ENCODE results near the gene KCNQ2.
"Not testable (repeated sequence)": the region's sequence is repeated elsewhere in the genome, so short reads cannot be mapped to it uniquely, and the experiment has no call there.

The KCNQ2 gene

DNA sequence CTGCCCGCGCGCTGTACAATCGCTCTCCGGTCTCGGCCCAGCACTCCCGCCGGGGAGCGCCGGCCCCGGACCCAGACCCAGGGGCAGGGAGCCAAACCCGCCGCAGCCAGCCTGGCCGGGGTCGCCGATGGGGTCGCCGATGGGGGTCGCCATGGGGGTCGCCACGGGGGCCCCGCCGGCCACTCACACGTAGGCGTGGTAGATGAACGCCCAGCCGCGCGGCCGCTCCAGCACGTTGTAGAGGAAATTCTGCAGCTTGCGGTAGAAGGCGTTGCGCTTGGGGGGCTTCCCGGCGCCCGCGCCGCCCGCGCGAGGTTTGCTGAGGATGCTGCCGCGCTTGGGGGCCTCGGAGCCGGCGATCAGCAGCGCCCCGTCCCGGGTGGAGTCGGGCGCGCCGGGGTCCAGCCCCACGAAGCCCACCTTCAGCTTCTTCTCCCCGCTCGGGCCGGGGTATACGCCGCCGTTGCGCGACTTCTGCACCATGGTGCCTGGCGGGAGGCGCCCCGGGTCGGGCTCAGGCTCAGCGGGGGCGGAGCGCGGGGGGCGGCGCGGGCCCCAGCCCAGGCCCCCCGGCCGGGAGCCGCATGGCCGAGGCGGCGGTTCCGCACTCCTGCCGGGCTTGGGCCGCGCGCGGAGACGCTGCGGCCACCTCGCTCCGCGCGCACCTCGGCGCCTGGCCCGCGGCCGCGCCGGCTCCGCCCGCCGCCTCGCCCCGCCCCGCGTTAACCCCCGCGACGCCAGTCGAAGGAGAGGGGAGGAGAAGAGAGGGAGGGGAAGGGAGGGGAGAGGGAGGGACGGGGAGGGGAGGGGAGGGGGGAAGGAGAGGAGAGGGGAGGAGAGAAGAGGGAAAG, at the start of gene KCNQ2:
KCNQ2 (minus strand) TSS at position 675 of the 851 bp plus-strand sequence; CDS start at position 483, 192 bp downstream.
- no peak for FAIRE-seq

DNA sequence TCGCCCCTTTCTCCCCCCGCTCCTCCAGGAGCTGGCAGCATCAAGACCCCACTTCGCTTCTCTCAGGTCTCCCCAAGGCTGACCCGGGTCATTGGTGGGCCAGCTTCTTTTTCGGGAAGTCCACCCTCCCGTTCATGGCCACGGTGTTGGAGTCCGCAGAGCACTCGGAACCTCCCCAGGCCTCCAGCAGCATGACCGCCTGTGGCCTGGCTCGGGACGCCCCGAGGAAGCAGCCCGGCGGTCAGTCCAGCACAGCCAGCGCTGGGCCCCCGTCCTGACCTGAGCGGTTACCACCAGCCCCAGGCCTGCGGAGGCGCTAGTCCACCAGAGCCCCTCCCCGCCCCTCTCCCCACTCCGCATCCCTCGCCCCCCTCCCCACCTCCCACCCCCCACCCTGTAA, 49.1 kb upstream of the KCNQ2 start:
- no peak for FAIRE-seq

GRCh38 chr20:63520934-63521601, 48.6 kb upstream of the KCNQ2 start:
- no peak for FAIRE-seq

DNA sequence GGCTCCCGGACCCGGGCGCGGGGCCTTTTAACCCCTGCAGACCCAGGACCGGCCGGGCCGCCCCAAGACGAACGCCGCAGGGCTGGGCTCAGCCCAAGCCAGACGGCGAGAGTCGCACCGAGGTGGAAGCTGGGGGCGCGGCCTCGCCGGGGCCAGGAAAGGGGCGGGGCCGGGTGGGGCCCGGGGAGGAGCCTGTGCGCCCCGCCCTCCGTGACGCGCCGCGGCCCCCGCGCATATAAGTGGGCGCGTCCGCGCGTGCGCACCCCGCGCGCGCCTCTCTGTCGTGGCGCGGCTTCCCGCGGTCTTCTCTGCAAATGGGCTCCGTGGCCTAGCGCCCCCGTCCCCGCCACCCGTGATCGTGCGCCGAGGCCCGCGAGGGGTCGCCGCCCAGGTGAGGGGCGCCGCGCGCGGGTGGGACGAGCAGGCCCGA, 48.1 kb upstream of the KCNQ2 start, which contains the start of gene PPDPF:
PPDPF (plus strand) TSS at position 262 of the 430 bp plus-strand sequence. CDS start 544 bp downstream, outside the sequence.
- FAIRE-seq: no peak

GRCh38 chr20:63519668-63520503, 47.4 kb upstream of the KCNQ2 start:
- no peak for FAIRE-seq

GRCh38 chr20:63518946-63519667, 46.7 kb upstream of the KCNQ2 start:
- FAIRE-seq: no peak

DNA sequence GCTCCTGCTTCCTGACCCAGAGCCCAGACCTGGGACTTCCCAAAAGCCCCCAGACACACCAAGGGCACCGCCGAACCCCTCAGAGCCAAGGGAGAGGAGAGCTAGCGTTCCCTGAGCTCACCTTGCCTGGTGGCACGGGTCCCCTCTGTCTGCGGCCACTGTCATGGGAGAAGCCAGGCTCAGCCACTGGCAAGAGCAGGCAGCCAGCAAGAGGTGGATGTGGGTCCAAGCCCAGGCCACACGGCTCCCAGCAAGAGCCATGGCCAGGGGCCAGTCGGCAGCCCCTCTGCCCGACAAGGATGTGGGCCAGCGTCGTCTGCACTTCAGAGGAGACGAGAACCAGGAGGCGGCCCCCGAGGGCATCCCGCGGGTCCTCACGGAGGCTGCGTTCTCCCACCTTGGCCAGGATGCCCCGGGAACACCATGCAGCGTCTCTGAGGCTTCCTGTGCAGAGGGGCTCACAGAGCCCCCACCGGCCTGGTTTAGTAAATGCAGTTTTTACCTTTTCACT, 46.0 kb upstream of the KCNQ2 start:
- no peak for FAIRE-seq

- FAIRE-seq: no peak
These were observed 45.2 kb upstream of the KCNQ2 start for GRCh38 chr20:63517376-63518309.

DNA sequence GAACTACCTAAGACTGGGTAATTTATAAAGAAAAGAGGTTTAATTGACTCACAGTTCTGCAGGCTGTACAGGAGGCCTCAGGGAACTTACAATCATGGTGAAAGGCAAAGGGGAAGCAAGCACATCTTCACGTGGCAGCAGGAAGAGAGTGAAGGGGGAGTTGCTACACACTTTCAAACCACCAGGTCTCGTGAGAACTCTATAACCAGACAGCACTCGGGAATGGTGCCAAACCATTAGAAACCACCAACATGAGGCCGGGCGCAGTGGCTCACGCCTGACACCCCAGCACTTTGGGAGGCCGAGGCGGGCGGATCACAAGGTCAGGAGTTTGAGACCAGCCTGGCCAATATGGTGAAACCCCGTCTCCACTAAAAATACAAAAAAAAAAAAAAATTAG, 42.1 kb upstream of the KCNQ2 start:
- not testable (repeated sequence) for FAIRE-seq

- FAIRE-seq: no peak
These were observed 40.8 kb upstream of the KCNQ2 start for GRCh38 chr20:63513207-63513606.

DNA sequence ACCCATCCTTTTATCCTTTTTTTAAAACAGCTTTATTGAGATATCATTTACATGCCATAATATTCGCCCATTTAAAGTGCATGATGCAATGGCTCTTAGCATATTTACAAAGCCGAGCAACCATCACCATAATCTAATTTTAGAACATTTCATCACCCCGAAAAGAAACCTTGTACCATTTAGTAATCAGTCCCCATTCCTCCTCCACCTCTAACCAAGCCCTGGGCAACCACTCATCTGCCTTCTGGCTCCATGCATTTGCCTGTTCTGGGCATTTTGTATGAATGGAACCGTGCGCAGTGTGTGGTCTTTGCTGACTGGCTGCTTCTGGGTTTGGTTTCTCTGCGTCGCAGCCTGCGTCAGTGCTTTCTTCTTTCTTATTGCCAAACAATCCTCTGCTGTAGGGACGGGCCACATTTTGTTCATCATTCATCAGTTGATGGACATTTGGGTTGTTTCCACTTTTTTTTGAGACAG, 36.7 kb upstream of the KCNQ2 start:
- FAIRE-seq: no peak

DNA sequence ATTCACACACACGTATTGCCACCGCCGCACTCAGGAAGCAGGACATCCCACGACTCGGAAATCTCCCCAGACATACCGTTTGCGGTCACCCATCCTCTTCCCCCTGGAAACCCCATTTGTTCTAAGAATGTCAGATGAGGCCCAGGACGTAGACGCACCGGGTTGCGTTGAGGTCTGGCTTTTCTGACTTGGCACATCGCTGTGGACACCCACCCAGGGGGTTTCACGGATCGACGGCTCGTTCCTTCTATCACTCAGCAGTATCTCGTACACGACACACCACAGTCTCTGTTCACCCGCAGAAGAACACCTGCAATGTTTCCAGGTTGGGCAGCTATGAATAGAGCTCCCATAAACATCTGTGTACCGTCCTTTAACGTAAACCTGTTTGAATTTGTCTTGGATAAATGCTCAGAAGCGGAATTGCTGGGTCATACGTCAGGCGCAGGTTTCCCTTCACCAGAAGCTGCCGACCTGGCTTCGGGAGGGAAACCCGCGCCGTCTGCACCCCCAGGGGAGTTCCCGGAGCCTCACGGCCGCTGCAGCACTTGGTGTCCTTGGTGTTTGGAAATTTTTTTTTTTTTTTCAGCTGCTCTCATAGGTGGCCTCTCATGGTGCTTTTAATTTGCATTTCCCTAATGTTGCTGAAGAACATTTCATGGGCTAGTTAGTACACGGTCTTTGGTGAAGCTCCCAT, 35.8 kb upstream of the KCNQ2 start:
- FAIRE-seq: no peak

DNA sequence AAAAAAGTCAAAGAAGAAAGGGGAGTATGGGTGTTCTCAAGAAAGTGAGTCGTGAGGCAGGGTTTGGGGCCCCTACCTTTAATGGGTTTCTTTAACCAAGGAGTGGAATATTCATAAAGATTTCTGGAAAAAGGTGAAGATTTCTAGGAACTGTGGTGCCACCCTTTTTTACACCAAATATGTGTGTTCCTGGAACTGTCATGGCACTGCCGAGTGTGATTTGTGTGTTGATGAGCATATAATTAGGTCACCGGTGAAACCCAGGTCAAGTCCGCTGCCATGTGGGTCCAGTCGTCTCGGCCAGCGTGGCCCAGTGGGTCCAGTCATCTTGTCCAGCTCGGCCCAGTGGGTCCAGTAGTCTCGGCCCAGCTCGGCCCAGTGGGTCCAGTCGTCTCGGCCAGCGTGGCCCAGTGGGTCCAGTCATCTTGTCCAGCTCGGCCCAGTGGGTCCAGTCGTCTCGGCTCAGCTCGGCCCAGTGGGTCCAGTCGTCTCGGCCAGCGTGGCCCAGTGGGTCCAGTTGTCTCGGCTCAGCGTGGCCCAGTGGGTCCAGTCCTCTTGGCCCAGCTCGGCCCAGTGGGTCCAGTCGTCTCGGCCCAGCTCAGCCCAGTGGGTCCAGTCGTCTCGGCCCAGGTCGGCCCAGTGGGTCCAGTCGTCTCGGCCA, 34.8 kb upstream of the KCNQ2 start:
- no peak for FAIRE-seq

DNA sequence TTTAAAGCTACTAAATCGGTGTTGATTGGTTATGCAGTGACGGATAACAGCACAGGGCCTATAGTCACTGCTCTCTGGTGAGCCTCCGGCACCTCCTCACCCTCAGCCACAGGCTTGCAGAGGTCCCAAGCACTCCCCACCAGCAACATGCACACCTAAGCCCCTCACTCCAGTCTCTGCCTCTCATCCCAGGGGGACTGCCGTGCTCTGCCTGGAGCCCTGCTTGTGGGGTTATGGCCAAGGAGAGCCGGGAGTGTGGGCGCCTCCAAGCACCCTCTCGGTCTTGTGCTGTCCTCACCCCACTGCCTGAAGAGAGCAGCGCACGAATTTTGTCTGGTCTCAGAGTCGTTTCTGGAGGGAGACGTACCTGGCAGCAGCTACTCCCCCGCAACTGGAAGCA, 33.3 kb upstream of the KCNQ2 start:
- FAIRE-seq: no peak

- FAIRE-seq: no peak
These were observed 32.8 kb upstream of the KCNQ2 start for GRCh38 chr20:63505281-63505680.

GRCh38 chr20:63504642-63505041, 32.2 kb upstream of the KCNQ2 start:
- no peak for FAIRE-seq

GRCh38 chr20:63503524-63503923, 31.1 kb upstream of the KCNQ2 start:
- FAIRE-seq: no peak

DNA sequence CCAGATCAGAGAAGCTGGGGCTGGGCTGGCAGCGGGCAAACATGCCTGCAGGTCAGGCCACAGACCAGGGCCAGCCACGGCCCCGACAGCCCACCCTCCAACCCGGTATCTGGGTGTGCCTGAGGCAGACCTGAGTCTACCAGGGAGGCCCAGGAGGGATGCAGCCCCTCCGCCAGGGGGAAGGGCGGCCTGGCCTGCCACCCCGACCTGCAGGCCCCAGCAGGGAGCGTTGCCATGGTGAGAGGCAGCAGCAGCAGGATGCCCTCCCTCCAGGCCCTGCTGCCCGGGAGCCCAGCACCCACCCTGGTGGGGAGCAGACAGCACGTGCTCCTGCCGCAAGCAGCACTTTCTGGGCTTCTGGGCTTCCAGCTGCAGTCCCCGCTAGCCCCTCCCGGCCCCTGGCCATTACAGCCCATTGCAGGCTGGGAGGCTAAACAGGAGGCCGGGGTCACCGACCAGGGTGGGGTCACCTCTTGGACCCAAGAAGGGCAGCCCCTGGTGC, 30.3 kb upstream of the KCNQ2 start:
- FAIRE-seq: no peak
